K562 (cell line): ENCODE data around the gene OSBPL3. TPM values are rescaled to one million over a fixed set of nuclear protein-coding genes. Genes with fewer than 3 reads are reported as not detected.
A peak's percentile ranks its signal among the peaks of the same experiment; 100 is the strongest.

Source experiments
- FOXP1 ChIP-seq: sonication (generic); formaldehyde crosslinking; IDR thresholded peaks from 2 replicates; pipeline ENCODE4 v1.8.0; 2022; ENCODE audit warnings: mild to moderate bottlenecking, missing genetic modification reagents
- HMG20A ChIP-seq: fragments of 450-650 bp; formaldehyde crosslinking; conservative IDR thresholded peaks from 2 replicates; pipeline ENCODE4 v1.4.0; 2020; ENCODE audit warnings: mild to moderate bottlenecking, mixed read lengths
- RBM22 ChIP-seq: fragments of 200-400 bp; formaldehyde crosslinking; IDR thresholded peaks from 2 replicates; pipeline ENCODE4 v1.6.1; 2018; ENCODE audit warnings: low read length, low read depth; ENCODE audit not compliant: poor library complexity, severe bottlenecking
- XRCC5 ChIP-seq: fragments of 200-400 bp; formaldehyde crosslinking; IDR thresholded peaks from 2 replicates; pipeline ENCODE4 v1.6.1; 2017; ENCODE audit warnings: low read depth, mild to moderate bottlenecking, low read length
- ZNF436 ChIP-seq: fragments of 250-450, 450-650 bp; sonication (Bioruptor Pico); formaldehyde crosslinking; IDR thresholded peaks from 2 replicates; pipeline ENCODE4 v1.7.0; 2020; ENCODE audit warnings: mild to moderate bottlenecking
- ZNF518B ChIP-seq: fragments of 250-450 bp; sonication (Bioruptor Pico); IDR thresholded peaks from 2 replicates; pipeline ENCODE4 v1.5.0; 2021; ENCODE audit warnings: mild to moderate bottlenecking, moderate library complexity
- polyA plus RNA-seq, 8 experiments: library from polyadenylated mRNA; depleted of rRNA in 4 of 8; stranded (reverse) in 5 of 8; unstranded in 3 of 8; fragments of >200 nt; fragmentation: Nextera tagmentation in 2 of 8; fragmentation: Illumina TruSeq in 1 of 8; extraction: Ambion mirVana in 2 of 8; extraction: Trizol in 1 of 8; gene quantifications; 2 replicates each; pipeline versions ENCODE4 v1.2.1 to v1.2.3, GENCODE V29; 2011 to 2014; ENCODE audit warnings: inconsistent platforms in 1 of 8, missing spikeins in 1 of 8
- total RNA-seq, 7 experiments: library from RNA; depleted of rRNA in 6 of 7; stranded (reverse); fragments of >200 nt in 6 of 7; fragmentation: Illumina TruSeq in 2 of 7; extraction: Trizol in 2 of 7; gene quantifications; 2 replicates each; pipeline versions ENCODE4 v1.2.1 to v1.2.3, GENCODE V29; 2011 to 2021; ENCODE audit warnings: low replicate concordance in 1 of 7
- TF ChIP-seq, protein P1 (sequence below): fragments of 250-450 bp; sonication (Bioruptor Pico); IDR thresholded peaks from 2 replicates; pipeline ENCODE4 v1.5.1; 2021; ENCODE audit warnings: mild to moderate bottlenecking
- TF ChIP-seq, protein P2 (sequence below), 2 experiments: fragments of 450-650 bp; formaldehyde crosslinking in 1 of 2; IDR thresholded peaks; 2 replicates each; pipeline versions ENCODE4 v1.4.0 to v1.6.1; 2014 to 2020; ENCODE audit warnings: mild to moderate bottlenecking in 2 of 2, borderline replicate concordance in 1 of 2, low read depth in 1 of 2
- TF ChIP-seq, protein P3 (sequence below): IDR thresholded peaks from 3 replicates; pipeline ENCODE4 v1.6.1; 2011; ENCODE audit warnings: borderline replicate concordance, mild to moderate bottlenecking; ENCODE audit not compliant: insufficient read length, insufficient read depth
- TF ChIP-seq, protein P4 (sequence below): IDR thresholded peaks from 2 replicates; pipeline ENCODE4 v1.6.1; 2011; ENCODE audit warnings: borderline replicate concordance, low read depth, mild to moderate bottlenecking, moderate library complexity, low read length; ENCODE audit not compliant: insufficient read depth, poor library complexity, severe bottlenecking

OSBPL3 gene
- total and polyA plus RNA-seq, 9 of the 15 experiments (the other 6 are each of a cell fraction or from before 2014, with no cell fraction given), result 4.8 to 37.2 (median 26.5) TPM

DNA sequence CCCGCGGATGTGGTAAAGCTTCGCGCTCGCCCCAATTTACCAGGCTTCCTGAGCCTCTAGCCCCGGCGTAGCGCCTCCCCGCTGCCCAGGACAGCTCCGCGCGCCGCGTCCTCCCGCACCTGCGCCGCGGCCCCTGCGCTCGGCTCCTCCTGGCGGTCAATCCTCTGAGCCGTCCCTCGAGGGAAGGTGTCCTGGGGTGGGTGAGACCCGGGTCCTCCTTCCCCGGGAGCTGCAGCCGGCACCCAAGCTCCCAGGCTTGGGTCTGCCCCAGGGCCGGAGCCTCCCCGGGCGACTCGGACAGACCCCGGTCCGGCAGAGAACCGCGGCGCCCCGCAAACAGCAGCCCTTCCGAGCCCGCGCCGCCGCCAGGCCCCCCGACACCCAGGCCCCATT is 512 bp downstream of the OSBPL3 start (continued):
- TF ChIP-seq ZNF436, result no peak
- TF ChIP-seq, protein P1, sequence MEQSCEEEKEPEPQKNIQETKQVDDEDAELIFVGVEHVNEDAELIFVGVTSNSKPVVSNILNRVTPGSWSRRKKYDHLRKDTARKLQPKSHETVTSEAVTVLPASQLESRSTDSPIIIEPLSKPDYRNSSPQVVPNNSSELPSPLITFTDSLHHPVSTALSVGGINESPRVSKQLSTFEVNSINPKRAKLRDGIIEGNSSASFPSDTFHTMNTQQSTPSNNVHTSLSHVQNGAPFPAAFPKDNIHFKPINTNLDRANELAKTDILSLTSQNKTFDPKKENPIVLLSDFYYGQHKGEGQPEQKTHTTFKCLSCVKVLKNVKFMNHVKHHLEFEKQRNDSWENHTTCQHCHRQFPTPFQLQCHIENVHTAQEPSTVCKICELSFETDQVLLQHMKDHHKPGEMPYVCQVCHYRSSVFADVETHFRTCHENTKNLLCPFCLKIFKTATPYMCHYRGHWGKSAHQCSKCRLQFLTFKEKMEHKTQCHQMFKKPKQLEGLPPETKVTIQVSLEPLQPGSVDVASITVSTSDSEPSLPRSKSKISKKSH (CRISPR knock-in tag), result no peak
- TF ChIP-seq FOXP1, result no peak
- TF ChIP-seq, protein P2, sequence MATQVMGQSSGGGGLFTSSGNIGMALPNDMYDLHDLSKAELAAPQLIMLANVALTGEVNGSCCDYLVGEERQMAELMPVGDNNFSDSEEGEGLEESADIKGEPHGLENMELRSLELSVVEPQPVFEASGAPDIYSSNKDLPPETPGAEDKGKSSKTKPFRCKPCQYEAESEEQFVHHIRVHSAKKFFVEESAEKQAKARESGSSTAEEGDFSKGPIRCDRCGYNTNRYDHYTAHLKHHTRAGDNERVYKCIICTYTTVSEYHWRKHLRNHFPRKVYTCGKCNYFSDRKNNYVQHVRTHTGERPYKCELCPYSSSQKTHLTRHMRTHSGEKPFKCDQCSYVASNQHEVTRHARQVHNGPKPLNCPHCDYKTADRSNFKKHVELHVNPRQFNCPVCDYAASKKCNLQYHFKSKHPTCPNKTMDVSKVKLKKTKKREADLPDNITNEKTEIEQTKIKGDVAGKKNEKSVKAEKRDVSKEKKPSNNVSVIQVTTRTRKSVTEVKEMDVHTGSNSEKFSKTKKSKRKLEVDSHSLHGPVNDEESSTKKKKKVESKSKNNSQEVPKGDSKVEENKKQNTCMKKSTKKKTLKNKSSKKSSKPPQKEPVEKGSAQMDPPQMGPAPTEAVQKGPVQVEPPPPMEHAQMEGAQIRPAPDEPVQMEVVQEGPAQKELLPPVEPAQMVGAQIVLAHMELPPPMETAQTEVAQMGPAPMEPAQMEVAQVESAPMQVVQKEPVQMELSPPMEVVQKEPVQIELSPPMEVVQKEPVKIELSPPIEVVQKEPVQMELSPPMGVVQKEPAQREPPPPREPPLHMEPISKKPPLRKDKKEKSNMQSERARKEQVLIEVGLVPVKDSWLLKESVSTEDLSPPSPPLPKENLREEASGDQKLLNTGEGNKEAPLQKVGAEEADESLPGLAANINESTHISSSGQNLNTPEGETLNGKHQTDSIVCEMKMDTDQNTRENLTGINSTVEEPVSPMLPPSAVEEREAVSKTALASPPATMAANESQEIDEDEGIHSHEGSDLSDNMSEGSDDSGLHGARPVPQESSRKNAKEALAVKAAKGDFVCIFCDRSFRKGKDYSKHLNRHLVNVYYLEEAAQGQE (IDR thresholded peaks at IDR 0.05; ENCODE audit: borderline replicate concordance), result peak; percentile 81
- TF ChIP-seq, protein P2 (CRISPR knock-in tag; IDR thresholded peaks at IDR 0.05; ENCODE audit: low read depth), result no peak
- 0 out of 2 replicates have a peak, but pooled peaks have one; percentile 50 for TF ChIP-seq XRCC5
- no peak for TF ChIP-seq ZNF518B (CRISPR knock-in tag)
- TF ChIP-seq RBM22, result peak; percentile 53
- no peak for TF ChIP-seq HMG20A (CRISPR knock-in tag)
- TF ChIP-seq, protein P3, sequence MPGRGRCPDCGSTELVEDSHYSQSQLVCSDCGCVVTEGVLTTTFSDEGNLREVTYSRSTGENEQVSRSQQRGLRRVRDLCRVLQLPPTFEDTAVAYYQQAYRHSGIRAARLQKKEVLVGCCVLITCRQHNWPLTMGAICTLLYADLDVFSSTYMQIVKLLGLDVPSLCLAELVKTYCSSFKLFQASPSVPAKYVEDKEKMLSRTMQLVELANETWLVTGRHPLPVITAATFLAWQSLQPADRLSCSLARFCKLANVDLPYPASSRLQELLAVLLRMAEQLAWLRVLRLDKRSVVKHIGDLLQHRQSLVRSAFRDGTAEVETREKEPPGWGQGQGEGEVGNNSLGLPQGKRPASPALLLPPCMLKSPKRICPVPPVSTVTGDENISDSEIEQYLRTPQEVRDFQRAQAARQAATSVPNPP, result no peak
- TF ChIP-seq, protein P4, sequence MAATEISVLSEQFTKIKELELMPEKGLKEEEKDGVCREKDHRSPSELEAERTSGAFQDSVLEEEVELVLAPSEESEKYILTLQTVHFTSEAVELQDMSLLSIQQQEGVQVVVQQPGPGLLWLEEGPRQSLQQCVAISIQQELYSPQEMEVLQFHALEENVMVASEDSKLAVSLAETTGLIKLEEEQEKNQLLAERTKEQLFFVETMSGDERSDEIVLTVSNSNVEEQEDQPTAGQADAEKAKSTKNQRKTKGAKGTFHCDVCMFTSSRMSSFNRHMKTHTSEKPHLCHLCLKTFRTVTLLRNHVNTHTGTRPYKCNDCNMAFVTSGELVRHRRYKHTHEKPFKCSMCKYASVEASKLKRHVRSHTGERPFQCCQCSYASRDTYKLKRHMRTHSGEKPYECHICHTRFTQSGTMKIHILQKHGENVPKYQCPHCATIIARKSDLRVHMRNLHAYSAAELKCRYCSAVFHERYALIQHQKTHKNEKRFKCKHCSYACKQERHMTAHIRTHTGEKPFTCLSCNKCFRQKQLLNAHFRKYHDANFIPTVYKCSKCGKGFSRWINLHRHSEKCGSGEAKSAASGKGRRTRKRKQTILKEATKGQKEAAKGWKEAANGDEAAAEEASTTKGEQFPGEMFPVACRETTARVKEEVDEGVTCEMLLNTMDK, result peak; percentile 63
